GM12873 (cell line): ENCODE data around the gene BDKRB2.

Experiments used
- TF ChIP-seq, protein P1 (sequence below): IDR thresholded peaks from 2 replicates; pipeline ENCODE4 v1.5.1; 2012; ENCODE audit warnings: low read depth, mild to moderate bottlenecking, moderate library complexity, low read length, control low read depth; ENCODE audit not compliant: insufficient read depth; ENCODE audit errors: missing control alignments

Gene BDKRB2

DNA sequence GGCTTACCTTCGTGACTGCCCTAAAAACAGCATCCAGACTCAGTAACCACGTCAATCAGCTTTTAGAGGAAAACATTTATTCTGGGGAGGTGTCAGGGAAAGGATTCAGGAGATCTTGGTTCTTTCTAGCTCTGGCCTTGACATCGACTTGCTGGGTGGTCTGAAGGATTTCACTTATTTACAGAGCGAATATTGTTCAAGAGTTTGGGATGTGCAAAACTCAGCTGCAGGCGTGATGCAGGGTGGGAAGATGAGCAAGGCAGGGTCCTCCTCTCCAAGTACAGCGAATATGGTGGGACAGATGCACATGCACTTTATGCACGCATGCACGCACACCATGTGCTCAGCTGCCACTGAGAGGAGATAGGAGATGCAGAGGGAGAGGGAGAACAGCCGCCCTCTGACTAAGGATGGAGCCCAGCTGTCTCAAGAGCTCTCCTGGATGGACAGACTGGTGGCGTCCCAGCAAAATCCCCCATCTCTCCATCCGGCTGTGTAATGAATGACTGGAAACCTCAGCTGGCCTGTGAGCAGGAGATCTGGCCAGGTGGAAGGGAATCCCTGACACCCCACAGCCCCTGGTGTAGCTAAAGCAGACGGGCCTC lies 27.0 kb downstream of the BDKRB2 start:
- TF ChIP-seq, protein P1, sequence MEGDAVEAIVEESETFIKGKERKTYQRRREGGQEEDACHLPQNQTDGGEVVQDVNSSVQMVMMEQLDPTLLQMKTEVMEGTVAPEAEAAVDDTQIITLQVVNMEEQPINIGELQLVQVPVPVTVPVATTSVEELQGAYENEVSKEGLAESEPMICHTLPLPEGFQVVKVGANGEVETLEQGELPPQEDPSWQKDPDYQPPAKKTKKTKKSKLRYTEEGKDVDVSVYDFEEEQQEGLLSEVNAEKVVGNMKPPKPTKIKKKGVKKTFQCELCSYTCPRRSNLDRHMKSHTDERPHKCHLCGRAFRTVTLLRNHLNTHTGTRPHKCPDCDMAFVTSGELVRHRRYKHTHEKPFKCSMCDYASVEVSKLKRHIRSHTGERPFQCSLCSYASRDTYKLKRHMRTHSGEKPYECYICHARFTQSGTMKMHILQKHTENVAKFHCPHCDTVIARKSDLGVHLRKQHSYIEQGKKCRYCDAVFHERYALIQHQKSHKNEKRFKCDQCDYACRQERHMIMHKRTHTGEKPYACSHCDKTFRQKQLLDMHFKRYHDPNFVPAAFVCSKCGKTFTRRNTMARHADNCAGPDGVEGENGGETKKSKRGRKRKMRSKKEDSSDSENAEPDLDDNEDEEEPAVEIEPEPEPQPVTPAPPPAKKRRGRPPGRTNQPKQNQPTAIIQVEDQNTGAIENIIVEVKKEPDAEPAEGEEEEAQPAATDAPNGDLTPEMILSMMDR, result no peak

DNA sequence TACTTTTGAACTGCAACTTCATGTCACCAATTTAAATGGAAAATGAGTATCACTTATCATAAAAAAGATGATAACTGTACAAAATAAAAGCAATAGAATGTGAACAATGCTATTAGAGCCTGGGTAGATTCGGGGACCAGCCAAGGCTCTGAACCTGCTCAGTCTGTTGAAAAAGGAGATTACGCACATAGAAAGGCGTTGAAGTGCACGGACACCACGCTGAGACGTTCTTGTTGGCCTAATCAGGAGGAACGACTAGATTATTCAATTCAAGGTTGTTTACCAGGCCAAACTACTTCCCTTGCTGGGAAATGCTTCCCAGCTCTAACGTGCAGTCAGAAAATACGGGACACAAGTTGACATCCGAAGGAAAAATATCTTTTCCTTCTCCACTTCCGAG lies 27.9 kb downstream of the BDKRB2 start:
- TF ChIP-seq, protein P1, result no peak

DNA sequence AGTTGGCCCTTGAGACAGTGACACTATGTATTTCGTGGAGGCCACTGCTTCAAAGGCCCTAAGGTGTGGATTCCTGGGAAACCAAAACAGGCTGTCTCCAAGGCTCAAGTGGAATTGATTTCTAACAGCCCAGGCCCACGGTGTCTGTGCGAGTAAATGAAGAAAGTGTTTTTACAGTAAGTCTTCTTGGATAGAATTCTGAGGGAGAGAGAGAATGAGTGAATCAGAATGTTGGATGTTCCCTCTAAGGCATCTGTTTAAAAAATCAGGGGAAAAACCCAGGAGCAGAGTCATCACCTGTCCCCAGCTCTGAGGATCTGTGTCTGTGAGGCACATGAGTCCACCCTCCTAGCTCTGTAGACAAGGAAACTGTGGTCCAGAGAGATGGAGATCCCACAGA lies 29.0 kb downstream of the BDKRB2 start:
- TF ChIP-seq, protein P1, result no peak

DNA sequence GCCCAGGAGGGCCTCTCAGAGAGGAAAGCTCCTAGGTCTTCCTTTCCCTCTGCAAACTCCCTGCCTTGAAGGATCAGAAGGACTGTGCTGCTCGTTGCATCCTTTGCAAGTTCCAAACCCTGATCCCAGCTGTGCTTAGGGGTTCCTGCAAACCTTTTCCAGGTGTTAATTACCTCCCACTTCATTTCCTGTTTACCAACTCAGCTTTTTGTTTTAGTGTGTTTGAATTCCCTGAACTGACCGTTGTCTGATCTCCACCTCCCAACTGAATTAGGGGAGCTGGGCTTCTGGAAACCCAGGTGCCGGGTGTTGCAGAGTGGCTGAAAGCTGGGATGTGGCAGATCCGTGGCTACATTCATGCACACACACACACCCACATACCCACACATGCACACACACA lies 30.8 kb downstream of the BDKRB2 start:
- TF ChIP-seq, protein P1, result no peak

DNA sequence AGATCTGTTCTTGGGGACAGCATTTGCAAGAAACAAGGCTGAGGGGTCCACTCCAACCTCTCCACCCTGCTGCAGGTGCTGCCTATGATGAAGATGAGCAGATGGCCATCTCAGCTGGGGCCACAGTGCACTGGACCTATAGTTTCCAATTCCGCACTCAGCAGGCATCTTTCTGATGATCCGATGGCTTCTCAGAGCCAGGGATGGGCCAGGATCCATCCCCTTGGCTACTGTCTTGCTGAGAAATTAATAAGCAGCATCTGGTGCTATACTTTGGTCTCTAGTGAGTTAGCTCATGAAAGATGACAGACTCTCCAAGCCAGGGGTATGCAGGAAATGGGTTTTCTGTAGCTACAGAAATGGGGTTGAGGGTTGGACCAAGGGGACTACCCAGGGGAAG lies 33.0 kb downstream of the BDKRB2 start:
- TF ChIP-seq, protein P1, result no peak

DNA sequence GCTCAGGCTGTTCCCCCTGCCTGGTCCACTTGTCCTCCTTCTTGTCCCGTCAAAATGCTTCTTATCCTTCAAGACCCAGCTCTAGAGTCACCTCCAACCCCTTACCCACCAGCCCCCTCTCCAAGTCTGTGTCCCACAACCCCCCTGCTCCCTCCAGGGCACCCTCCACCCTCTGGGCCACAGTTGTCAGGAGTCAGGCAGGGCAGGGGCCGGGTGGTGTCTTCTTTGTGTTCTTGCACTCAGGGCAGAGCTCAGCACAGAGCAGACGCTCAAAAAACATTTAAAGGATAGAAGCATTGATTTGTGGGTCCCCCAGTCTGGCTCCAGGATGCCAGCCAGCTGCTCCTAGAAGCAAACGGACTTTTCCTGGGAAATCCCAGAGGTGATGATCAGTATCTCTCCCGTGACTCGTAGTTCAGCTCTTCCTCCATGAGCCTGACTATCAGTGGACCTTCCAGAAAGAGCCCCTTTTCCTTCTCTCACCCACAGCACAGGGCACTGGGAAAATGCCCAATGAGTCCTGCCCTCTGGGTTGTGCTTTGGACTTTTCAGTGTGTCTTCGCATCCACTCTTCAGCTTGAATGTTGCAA lies 34.1 kb downstream of the BDKRB2 start:
- TF ChIP-seq, protein P1, result no peak

DNA sequence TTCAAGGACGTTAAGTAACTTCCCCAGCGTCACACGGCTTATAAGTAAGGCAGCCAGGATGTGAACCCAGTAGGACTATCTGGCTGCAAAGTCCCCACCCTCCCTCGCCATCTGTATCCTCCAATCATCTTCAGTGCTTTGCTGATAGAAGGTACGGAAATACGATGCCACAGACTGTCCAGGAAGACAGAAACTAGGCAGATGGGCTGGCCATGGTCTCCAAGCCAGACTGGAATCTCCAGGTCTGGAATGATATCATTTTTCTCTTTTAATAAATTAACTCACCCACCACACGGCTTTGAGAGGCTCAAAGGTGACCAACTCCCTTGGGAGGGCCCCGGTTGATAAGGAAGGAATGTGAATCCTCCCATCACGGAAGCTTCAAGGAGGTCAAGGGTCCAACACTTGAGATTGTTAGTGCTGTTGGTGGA lies 35.1 kb downstream of the BDKRB2 start:
- TF ChIP-seq, protein P1, result no peak
